Kasumi-1 (cell line): Measurements from ENCODE around the gene CASK.
"Not testable (repeated sequence)": the region's sequence is repeated elsewhere in the genome, so short reads cannot be mapped to it uniquely, and the experiment has no call there.

ENCODE experiments used
- DNase-seq, 2 experiments: peaks; one replicate each; lab custom pipeline; 2025; lab: John Stamatoyannopoulos, UW

CASK gene

GRCh38 chrX:41646201-41646600 lies 277.2 kb downstream of the CASK start:
- not testable (repeated sequence) for DNase-seq

GRCh38 chrX:41634284-41634683 lies 289.1 kb downstream of the CASK start:
- peak; percentile 5 to 19 for DNase-seq

GRCh38 chrX:41630091-41630490 lies 293.3 kb downstream of the CASK start:
- DNase-seq: no peak

- no peak for DNase-seq
Observed at GRCh38 chrX:41629539-41629938, 293.8 kb downstream of the CASK start.

- no peak for DNase-seq
Observed at GRCh38 chrX:41621222-41621723, 302.1 kb downstream of the CASK start.

GRCh38 chrX:41619221-41619620 lies 304.1 kb downstream of the CASK start:
- no peak for DNase-seq

- DNase-seq: no peak
Observed at GRCh38 chrX:41616935-41617334, 306.4 kb downstream of the CASK start.

- no peak for DNase-seq
Observed at GRCh38 chrX:41616255-41616654, 307.1 kb downstream of the CASK start.

GRCh38 chrX:41608244-41608643 lies 315.1 kb downstream of the CASK start:
- DNase-seq: no peak

- no peak for DNase-seq
Observed at GRCh38 chrX:41607264-41607832, 316.0 kb downstream of the CASK start.

GRCh38 chrX:41606057-41606456 lies 317.3 kb downstream of the CASK start:
- not testable (repeated sequence) for DNase-seq

GRCh38 chrX:41604766-41605543 lies 318.4 kb downstream of the CASK start:
- no peak for DNase-seq

- no peak for DNase-seq
Observed at GRCh38 chrX:41604177-41604576, 319.2 kb downstream of the CASK start.

GRCh38 chrX:41603596-41603995 lies 319.8 kb downstream of the CASK start:
- DNase-seq: no peak

GRCh38 chrX:41602816-41603345 lies 320.5 kb downstream of the CASK start:
- no peak for DNase-seq

- DNase-seq: no peak
Observed at GRCh38 chrX:41600291-41600690, 323.1 kb downstream of the CASK start.

- DNase-seq: no peak
Observed at GRCh38 chrX:41599507-41599906, 323.8 kb downstream of the CASK start.

- no peak for DNase-seq
Observed at GRCh38 chrX:41596596-41596995, 326.8 kb downstream of the CASK start.

- no peak for DNase-seq
Observed at GRCh38 chrX:41594634-41595033, 328.7 kb downstream of the CASK start.

GRCh38 chrX:41591906-41592305 lies 331.4 kb downstream of the CASK start:
- DNase-seq: no peak

GRCh38 chrX:41590641-41591040 lies 332.7 kb downstream of the CASK start:
- no peak for DNase-seq

- no peak for DNase-seq
Observed at GRCh38 chrX:41589634-41590270, 333.6 kb downstream of the CASK start.

GRCh38 chrX:41588271-41588670 lies 335.1 kb downstream of the CASK start:
- DNase-seq: no peak
